K562 (cell line): Measurements from ENCODE around the gene IQUB. TPM values are rescaled to one million over a fixed set of nuclear protein-coding genes. Genes with fewer than 3 reads are reported as not detected.

Experiments used
- ATF3 ChIP-seq, 2 experiments: fragments of 450-650 bp in 1 of 2; sonication (generic) in 1 of 2; formaldehyde crosslinking in 1 of 2; IDR thresholded peaks in 1 of 2; conservative IDR thresholded peaks in 1 of 2; 2 replicates each; pipeline versions ENCODE4 v1.6.1 to v1.8.1; 2016 to 2023; ENCODE audit warnings: mild to moderate bottlenecking in 2 of 2, moderate library complexity in 2 of 2, inconsistent platforms in 1 of 2, missing genetic modification reagents in 1 of 2
- ATF7 ChIP-seq: fragments of 450-650 bp; IDR thresholded peaks from 2 replicates; pipeline ENCODE4 v1.7.1; 2014; ENCODE audit warnings: mild to moderate bottlenecking, moderate library complexity
- HDAC3 ChIP-seq: fragments of 450-650 bp; IDR thresholded peaks from 2 replicates; pipeline ENCODE4 v1.6.1; 2018; ENCODE audit warnings: borderline replicate concordance, mild to moderate bottlenecking, moderate library complexity; ENCODE audit not compliant: partially characterized antibody
- HDAC6 ChIP-seq: IDR thresholded peaks from 2 replicates; pipeline ENCODE4 v1.6.1; 2012; ENCODE audit warnings: low read depth, mild to moderate bottlenecking, control low read depth, inconsistent platforms, low read length, moderate library complexity
- HDGF ChIP-seq: fragments of 450-650 bp; IDR thresholded peaks from 2 replicates; pipeline ENCODE4 v1.6.1; 2016
- HIVEP1 ChIP-seq: fragments of 250-450 bp; sonication (Bioruptor Pico); IDR thresholded peaks from 2 replicates; pipeline ENCODE4 v1.4.0; 2020; ENCODE audit warnings: mild to moderate bottlenecking
- MAX ChIP-seq: sonication (generic); formaldehyde crosslinking; IDR thresholded peaks from 2 replicates; pipeline ENCODE4 v1.9.0; 2022; ENCODE audit warnings: mild to moderate bottlenecking, missing genetic modification reagents
- MECOM ChIP-seq: fragments of 250-450 bp; sonication (Bioruptor Pico); IDR thresholded peaks from 2 replicates; pipeline ENCODE4 v1.8.0; 2022; ENCODE audit warnings: inconsistent platforms
- MTA1 ChIP-seq: fragments of 450-650 bp; IDR thresholded peaks from 2 replicates; pipeline ENCODE4 v1.6.1; 2017; ENCODE audit warnings: borderline replicate concordance
- MXD1 ChIP-seq: fragments of 250-450 bp; sonication (Bioruptor Pico); IDR thresholded peaks from 2 replicates; pipeline ENCODE4 v1.8.0; 2021; ENCODE audit warnings: borderline replicate concordance, mild to moderate bottlenecking, moderate library complexity; ENCODE audit not compliant: poor library complexity, severe bottlenecking
- MYBL2 ChIP-seq, 2 experiments: fragments of 450-650 bp in 1 of 2; sonication (generic) in 1 of 2; formaldehyde crosslinking in 1 of 2; IDR thresholded peaks; 2 replicates each; pipeline versions ENCODE4 v1.6.1 to v1.8.1; 2017 to 2022; ENCODE audit warnings: borderline replicate concordance in 1 of 2, inconsistent platforms in 1 of 2, low read depth in 1 of 2, mild to moderate bottlenecking in 1 of 2, missing genetic modification reagents in 1 of 2, moderate library complexity in 1 of 2
- PPARD ChIP-seq: fragments of 250-450 bp; sonication (Bioruptor Pico); IDR thresholded peaks from 2 replicates; pipeline ENCODE4 v1.8.0; 2022; ENCODE audit warnings: inconsistent platforms, mild to moderate bottlenecking, moderate library complexity
- PTBP1 ChIP-seq: fragments of 200-400 bp; formaldehyde crosslinking; IDR thresholded peaks from 2 replicates; pipeline ENCODE4 v1.6.1; 2017; ENCODE audit warnings: low read depth, low read length
- RFX5 ChIP-seq: IDR thresholded peaks from 2 replicates; pipeline ENCODE4 v1.6.1; 2011; ENCODE audit warnings: low read depth, mild to moderate bottlenecking, improper control_type of control experiment, low read length
- SIRT6 ChIP-seq: IDR thresholded peaks from one replicate; pipeline ENCODE4 v1.6.1; 2012; ENCODE audit warnings: low read depth, mild to moderate bottlenecking, control low read depth, inconsistent platforms, low read length, moderate library complexity
- SNRNP70 ChIP-seq: fragments of 200-400 bp; formaldehyde crosslinking; optimal IDR thresholded peaks from 2 replicates; pipeline ENCODE3; 2017; ENCODE audit warnings: low read depth, low read length
- TFAM ChIP-seq: fragments of 250-450 bp; sonication (Bioruptor Pico); conservative IDR thresholded peaks from 2 replicates; pipeline ENCODE4 v1.5.0; 2021; ENCODE audit warnings: mild to moderate bottlenecking, moderate library complexity
- THAP7 ChIP-seq: fragments of 250-450 bp; sonication (Bioruptor Pico); IDR thresholded peaks from 2 replicates; pipeline ENCODE4 v1.5.0; 2021
- TOE1 ChIP-seq, 2 experiments: fragments of 450-650 bp in 1 of 2; sonication (generic) in 1 of 2; formaldehyde crosslinking in 1 of 2; IDR thresholded peaks; 2 replicates each; pipeline versions ENCODE4 v1.7.1 to v1.8.0; 2016 to 2022; ENCODE audit warnings: borderline replicate concordance in 2 of 2, mild to moderate bottlenecking in 2 of 2, antibody characterized with exemption in 1 of 2, inconsistent platforms in 1 of 2, low read depth in 1 of 2, missing genetic modification reagents in 1 of 2, moderate library complexity in 1 of 2
- ZFP91 ChIP-seq: sonication (generic); formaldehyde crosslinking; IDR thresholded peaks from 2 replicates; pipeline ENCODE4 v1.8.0; 2022; ENCODE audit warnings: mild to moderate bottlenecking, missing genetic modification reagents
- ZNF184 ChIP-seq: sonication (generic); formaldehyde crosslinking; IDR thresholded peaks from 2 replicates; pipeline ENCODE4 v1.5.0; 2020; ENCODE audit warnings: missing genetic modification reagents
- ZNF586 ChIP-seq: fragments of 450-650 bp; formaldehyde crosslinking; conservative IDR thresholded peaks from 2 replicates; pipeline ENCODE4 v1.4.0; 2020; ENCODE audit warnings: mild to moderate bottlenecking, moderate library complexity
- ZNF696 ChIP-seq: fragments of 250-450 bp; sonication (Bioruptor Pico); conservative IDR thresholded peaks from 2 replicates; pipeline ENCODE4 v1.4.0; 2020; ENCODE audit warnings: mild to moderate bottlenecking, moderate library complexity
- polyA plus RNA-seq, 8 experiments: library from polyadenylated mRNA; depleted of rRNA in 4 of 8; stranded (reverse) in 5 of 8; unstranded in 3 of 8; fragments of >200 nt; fragmentation: Nextera tagmentation in 2 of 8; fragmentation: Illumina TruSeq in 1 of 8; extraction: Ambion mirVana in 2 of 8; extraction: Trizol in 1 of 8; gene quantifications; 2 replicates each; pipeline versions ENCODE4 v1.2.1 to v1.2.3, GENCODE V29; 2011 to 2014; ENCODE audit warnings: inconsistent platforms in 1 of 8, missing spikeins in 1 of 8
- total RNA-seq, 7 experiments: library from RNA; depleted of rRNA in 6 of 7; stranded (reverse); fragments of >200 nt in 6 of 7; fragmentation: Illumina TruSeq in 2 of 7; extraction: Trizol in 2 of 7; gene quantifications; 2 replicates each; pipeline versions ENCODE4 v1.2.1 to v1.2.3, GENCODE V29; 2011 to 2021; ENCODE audit warnings: low replicate concordance in 1 of 7

The IQUB gene
- total and polyA plus RNA-seq, 9 of the 15 experiments (the other 6 are each of a cell fraction or from before 2014, with no cell fraction given): 0.62 to 2.6 (median 1.4) TPM

GRCh38 chr7:123557398-123558288, 23.2 kb upstream of the IQUB start, which contains the start of gene NDUFA5 (continued):
- TF ChIP-seq ATF3 (IDR thresholded peaks at IDR 0.05): peak; percentile 85
- peak; percentile 92 for TF ChIP-seq ATF3 (CRISPR knock-in tag; conservative IDR thresholded peaks at IDR 0.05)
- TF ChIP-seq TOE1 (IDR thresholded peaks at IDR 0.05; ENCODE audit: borderline replicate concordance): peak; percentile 90
- no peak for TF ChIP-seq TOE1 (CRISPR knock-in tag; IDR thresholded peaks at IDR 0.05; ENCODE audit: borderline replicate concordance, low read depth)
- no peak for TF ChIP-seq ZFP91 (CRISPR knock-in tag)
- TF ChIP-seq ZNF184 (CRISPR knock-in tag): no peak
- no peak for TF ChIP-seq MYBL2 (IDR thresholded peaks at IDR 0.05; ENCODE audit: low read depth)
- no peak for TF ChIP-seq MYBL2 (CRISPR knock-in tag; IDR thresholded peaks at IDR 0.05; ENCODE audit: borderline replicate concordance)
- no peak for TF ChIP-seq SNRNP70
- TF ChIP-seq MAX (CRISPR knock-in tag): peak; percentile 68; the same call in 1 of the 2 replicates
- TF ChIP-seq TFAM (CRISPR knock-in tag): no peak
- no peak for TF ChIP-seq THAP7 (CRISPR knock-in tag)
- TF ChIP-seq RFX5: no peak
- TF ChIP-seq ATF7: peak; percentile 96
- no peak for TF ChIP-seq MXD1 (CRISPR knock-in tag)
- no peak for TF ChIP-seq PTBP1
- no peak for TF ChIP-seq ZNF586 (CRISPR knock-in tag)
- no peak for TF ChIP-seq HDAC6
- no peak for TF ChIP-seq SIRT6
- TF ChIP-seq MECOM: no peak
- TF ChIP-seq ZNF696 (CRISPR knock-in tag): no peak
- no peak for TF ChIP-seq PPARD (CRISPR knock-in tag)
- no peak for TF ChIP-seq MTA1
- no peak for TF ChIP-seq HIVEP1 (CRISPR knock-in tag)
- no peak for TF ChIP-seq HDAC3
- no peak for TF ChIP-seq HDGF
